Posterior cingulate gyrus (tissue), 11 donors: ENCODE results near the gene SYNE2.
"Not testable (repeated sequence)": the region's sequence is repeated elsewhere in the genome, so short reads cannot be mapped to it uniquely, and the experiment has no call there.

Experiments
- DNase-seq, 10 donors: peaks; one replicate each; pipeline versions ENCODE4 v3.0.0 to v3.0.0-alpha.2; 2020 to 2021; ENCODE audit warnings: mixed read lengths in 3 of 10
- intact Hi-C: fragments of 100-400 bp; cut with DNase I; formaldehyde crosslinking; loops from one replicate; pipeline ENCODE4 v1.15.1; 2023

The SYNE2 gene

DNA sequence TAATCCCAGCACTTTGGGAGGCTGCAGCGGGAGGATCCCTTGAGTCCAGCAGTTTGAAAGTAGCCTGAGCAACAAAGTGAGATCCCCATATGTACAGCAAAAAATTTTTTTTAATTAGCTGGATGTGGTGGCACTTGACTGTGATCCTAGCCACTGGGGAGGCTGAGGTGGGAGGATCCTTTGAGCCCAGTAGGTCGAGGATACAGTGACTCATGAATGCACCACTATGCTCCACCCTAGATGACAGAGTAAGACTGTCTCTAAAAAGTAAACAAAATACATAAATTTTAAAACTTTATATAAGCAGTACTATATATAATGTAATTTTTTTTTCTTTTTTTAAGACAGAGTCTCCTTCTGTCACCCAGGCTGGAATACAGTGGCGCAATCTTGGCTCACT is 326.0 kb downstream of the SYNE2 start:
- DNase-seq = no peak
- intact Hi-C loops = no loop called here

GRCh38 chr14:64182908-64183307 is 330.1 kb downstream of the SYNE2 start:
- DNase-seq = peak in 1 of 10 donors; percentile 84
- intact Hi-C loops = not testable (repeated sequence)

DNA sequence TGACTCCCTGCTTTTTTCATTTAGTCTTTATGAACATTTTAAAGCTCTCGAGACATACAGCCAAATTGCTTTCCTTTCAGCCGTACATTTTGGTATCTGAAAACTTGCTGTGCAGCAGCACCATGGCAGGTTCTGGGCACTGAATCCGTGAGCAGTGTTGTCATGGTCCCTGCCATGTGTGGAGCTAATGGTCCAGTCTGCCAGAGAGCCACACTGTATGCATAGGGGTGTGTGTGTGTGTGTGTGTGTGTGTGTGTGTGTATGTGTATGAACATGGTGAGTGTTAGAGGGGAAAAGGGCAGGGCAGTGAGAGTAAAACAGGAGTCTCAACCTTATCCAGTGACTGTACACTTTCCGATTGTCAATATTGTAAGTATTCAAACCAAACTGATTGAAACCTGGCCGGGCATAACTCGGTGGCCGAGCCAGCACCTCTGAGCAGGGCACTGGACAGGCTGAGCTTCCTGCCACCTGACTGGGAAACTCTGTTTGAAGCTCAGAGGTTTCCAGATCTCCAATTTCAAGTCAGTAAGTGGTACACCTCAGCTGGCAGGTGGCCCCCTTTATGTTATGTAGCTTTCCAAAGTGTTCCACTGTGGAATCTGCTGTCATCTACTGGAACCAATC is 331.4 kb downstream of the SYNE2 start:
- peak in 1 of 10 donors; percentile 25 for DNase-seq
- intact Hi-C loops = no loop called here

- intact Hi-C loops = no loop called here
- DNase-seq = no peak
Measured at GRCh38 chr14:64185184-64185583, 332.4 kb downstream of the SYNE2 start.

DNA sequence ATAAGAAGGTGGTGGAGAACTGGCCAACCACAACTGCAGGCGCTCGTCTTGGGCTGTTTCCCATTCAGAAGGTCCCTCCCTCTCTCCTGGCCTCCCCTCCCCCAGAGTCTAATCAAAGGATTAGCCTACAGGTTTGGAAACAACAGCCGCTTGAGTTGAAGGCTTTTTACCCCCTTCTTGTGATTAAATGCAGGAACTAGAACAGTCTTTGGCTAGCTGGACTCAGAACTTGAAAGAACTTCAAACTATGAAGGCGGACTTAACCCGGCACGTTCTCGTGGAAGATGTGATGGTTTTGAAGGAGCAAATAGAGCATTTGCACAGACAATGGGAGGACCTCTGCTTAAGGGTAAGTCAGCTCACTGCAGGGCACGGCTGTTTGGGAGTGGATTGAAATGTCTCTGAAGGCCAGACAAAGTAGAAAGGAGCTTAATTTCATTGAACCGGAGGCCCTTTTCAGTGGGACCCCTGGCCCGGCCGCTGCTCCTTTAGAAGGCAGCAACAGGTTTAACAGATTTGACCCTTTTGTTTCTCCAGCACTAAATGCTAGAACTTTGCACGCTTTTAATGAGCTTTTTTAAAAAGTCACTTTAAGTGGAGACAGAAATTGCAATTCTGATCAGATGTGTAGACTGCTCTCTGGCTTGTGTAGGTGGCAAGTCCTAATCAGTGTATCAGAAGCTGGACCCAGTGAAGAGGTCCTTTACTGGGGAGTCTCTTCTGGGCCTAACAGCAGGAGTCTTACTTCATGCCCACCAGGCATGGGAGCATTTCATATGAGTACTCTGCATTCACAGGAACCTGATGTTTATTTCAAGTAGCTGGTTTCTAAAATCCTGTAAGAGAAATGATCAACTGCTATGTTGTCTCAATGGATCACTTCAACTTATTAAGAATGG is 333.7 kb downstream of the SYNE2 start:
- intact Hi-C loops = no loop called here
- DNase-seq = peak in 2 of 10 donors; percentile 26 to 52

DNA sequence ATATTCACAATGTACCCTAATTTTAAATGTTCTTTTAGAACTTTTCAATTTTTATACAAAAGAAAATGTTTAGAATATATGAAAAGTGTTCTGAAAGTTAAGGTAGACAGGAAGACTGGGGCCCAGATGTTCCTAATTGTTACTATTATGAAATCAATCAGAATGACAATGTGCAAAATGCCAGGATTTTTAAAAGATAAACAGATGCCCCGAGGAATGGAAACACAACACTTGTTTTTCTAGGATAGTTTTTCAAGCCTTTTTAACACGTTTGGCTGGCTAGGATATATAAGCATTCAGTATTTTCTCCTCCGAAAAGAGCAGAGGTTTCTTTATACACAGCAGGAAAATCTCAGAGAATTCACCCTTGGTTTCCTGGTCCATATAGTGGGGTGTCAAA is 334.5 kb downstream of the SYNE2 start:
- intact Hi-C loops = no loop called here
- DNase-seq = no peak

DNA sequence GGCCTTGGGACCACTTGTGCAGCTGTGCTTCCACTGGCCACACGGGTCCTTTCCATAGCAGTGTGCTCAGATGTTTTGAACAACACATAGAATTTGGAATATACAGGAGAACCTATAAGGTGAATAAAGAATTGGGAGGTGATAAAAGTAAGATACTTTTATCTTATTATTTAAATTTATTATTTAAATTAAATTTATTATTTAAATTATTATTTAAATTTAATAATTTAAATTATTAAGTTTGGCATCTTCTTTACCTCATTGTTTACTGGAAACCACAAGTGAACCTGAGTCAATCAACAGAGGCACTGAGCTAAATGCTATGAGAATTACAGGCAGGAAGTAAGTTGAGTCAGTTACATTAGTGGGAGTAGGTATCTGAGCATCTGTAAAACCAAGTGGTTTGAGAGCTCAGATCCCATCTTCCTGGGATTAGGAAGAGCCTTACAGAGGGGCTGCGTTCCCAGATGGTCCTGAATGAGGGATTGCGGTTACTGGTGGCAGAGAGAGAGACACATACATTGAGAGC is 338.2 kb downstream of the SYNE2 start:
- intact Hi-C loops = no loop called here
- DNase-seq = peak in 1 of 10 donors; percentile 7

- peak in 1 of 10 donors; percentile 2 for DNase-seq
- intact Hi-C loops = no loop called here
Measured at GRCh38 chr14:64191756-64192155, 339.0 kb downstream of the SYNE2 start.

DNA sequence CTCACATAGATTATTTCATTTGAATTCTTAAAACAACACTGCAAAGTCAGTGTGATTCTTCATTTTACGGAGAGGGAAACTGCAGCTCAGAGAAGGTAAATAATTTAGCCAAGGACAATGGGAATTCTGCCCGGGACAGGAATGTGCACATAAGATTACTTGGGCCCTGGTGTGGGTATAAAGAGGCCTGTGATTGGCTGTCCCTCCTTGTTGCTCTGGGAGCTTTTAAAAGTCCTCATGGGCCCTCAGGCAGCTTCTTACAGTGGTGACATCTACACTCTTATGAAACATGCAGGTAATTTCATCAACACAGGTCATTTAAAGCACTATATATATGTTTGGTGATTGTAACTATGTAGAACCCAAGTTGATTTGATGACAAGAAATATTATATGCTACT is 341.0 kb downstream of the SYNE2 start:
- no peak for DNase-seq
- intact Hi-C loops = no loop called here

GRCh38 chr14:64194404-64194803 is 341.6 kb downstream of the SYNE2 start:
- no peak for DNase-seq
- intact Hi-C loops = no loop called here

GRCh38 chr14:64195199-64195598 is 342.4 kb downstream of the SYNE2 start:
- DNase-seq = no peak
- intact Hi-C loops = no loop called here

GRCh38 chr14:64196056-64196455 is 343.3 kb downstream of the SYNE2 start:
- peak in 1 of 10 donors; percentile 83 for DNase-seq
- intact Hi-C loops = no loop called here

- intact Hi-C loops = no loop called here
- DNase-seq = peak; percentile 57 to 97 (median 82)
Measured at GRCh38 chr14:64196814-64197411, 344.1 kb downstream of the SYNE2 start.

DNA sequence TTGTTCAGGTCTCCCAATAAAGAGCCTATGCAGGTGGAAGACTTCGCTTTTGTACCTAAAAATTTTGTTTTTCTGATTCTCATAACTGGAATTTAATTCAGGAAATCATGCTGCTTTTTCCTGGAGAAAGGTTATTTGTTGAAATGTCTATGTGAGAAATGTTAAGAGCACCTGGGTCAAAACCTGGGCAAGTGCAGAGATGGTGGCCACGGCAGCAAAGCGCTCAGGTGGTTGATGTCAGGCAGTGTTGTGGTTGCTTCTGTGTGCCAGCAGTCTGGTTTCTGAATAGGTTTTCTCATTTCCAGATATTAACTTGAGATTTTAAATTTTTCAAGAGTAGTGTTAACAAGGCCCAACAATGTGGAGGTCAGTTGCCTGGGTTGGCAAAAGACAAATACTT is 345.2 kb downstream of the SYNE2 start:
- intact Hi-C loops = no loop called here
- DNase-seq = peak in 1 of 10 donors; percentile 52

GRCh38 chr14:64198486-64198885 is 345.7 kb downstream of the SYNE2 start:
- intact Hi-C loops = no loop called here
- peak in 1 of 10 donors; percentile 85 for DNase-seq

DNA sequence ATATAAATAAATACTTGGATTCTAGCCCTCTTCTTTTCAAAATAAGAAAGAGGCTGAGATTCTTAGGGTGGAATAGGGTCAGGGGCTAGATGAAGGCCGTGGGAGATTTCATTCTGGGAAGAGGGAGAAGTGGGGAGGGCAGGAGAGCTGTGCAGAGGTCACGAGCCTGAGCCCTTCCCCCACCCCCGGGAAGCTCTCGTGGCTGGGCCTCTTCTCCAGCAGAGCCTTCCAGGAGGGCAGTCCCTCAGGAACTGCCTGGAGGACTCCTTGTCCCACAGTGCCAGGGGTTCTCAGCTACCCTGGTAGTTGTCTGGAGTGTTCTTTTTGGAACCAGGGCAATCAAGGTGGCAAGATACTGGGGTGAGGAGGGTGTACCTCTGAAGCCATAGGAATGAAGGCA is 347.4 kb downstream of the SYNE2 start:
- intact Hi-C loops = no loop called here
- peak in 2 of 10 donors; percentile 19 to 33 for DNase-seq

GRCh38 chr14:64201296-64201695 is 348.5 kb downstream of the SYNE2 start:
- DNase-seq = peak in 1 of 10 donors; percentile 20
- intact Hi-C loops = no loop called here

- intact Hi-C loops = no loop called here
- peak in 1 of 10 donors; percentile 63 for DNase-seq
Measured at GRCh38 chr14:64201921-64202545, 349.2 kb downstream of the SYNE2 start.

- DNase-seq = peak in 1 of 10 donors; percentile 25
- intact Hi-C loops = no loop called here
Measured at GRCh38 chr14:64202716-64203115, 349.9 kb downstream of the SYNE2 start.

DNA sequence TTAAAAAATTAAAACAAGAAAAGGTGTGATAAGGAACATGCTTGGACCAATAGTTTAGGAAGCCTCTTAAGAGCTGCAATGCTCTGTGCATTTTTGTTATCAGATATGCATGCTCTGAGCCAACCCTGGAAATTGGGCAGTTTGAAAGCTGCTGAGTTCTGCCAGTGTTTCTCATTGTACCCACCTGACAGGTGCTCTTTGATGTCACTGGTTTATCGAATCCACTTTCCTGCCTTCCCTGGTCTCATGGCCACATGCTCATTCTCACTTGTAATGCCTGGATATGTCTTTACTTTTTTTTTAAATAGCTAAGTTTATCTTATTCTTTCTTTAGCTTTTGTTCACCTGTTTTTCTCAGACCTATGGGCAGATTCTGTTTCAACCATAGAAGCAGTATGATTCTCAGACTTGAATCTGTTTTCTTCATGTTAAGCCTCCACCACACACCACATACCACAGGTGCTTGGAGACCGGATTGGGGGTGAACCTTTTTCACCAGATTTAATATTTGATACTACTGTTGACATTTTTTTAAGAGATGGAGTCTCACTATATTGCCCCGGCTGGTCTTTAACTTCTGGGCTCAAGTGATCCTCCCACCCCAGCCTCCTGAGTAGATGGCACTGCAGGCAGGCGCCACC is 350.7 kb downstream of the SYNE2 start:
- intact Hi-C loops = no loop called here
- peak in 1 of 10 donors; percentile 28 for DNase-seq
